Testis (tissue), 3 donors: Measurements from ENCODE around the gene HMX3. TPM values are rescaled to one million over a fixed set of nuclear protein-coding genes. Genes with fewer than 3 reads are reported as not detected.

Source experiments
- DNase-seq: peaks from one replicate; pipeline ENCODE4 v3.0.0-alpha.2; 2019
- H3K27ac ChIP-seq, 2 donors: fragments of 200-600 bp; sonication (generic); one replicate each; pipeline ENCODE4 v1.5.1; 2019
- H3K27me3 ChIP-seq: fragments of 200-600 bp; sonication (generic); one replicate; pipeline ENCODE4 v1.5.1; 2019
- H3K36me3 ChIP-seq: fragments of 200-600 bp; sonication (generic); one replicate; pipeline ENCODE4 v1.5.1; 2017; ENCODE audit warnings: low read depth; ENCODE audit errors: missing control alignments
- H3K4me1 ChIP-seq: fragments of 200-600 bp; sonication (generic); one replicate; pipeline ENCODE4 v1.5.1; 2019
- H3K4me3 ChIP-seq, 2 donors: fragments of 200-600 bp; sonication (generic); one replicate each; pipeline ENCODE4 v1.5.1; 2017 to 2019
- H3K9me3 ChIP-seq: fragments of 200-600 bp; sonication (generic); one replicate; pipeline ENCODE4 v1.5.1; 2017
- CTCF ChIP-seq, 3 experiments: fragments of 450-650 bp in 2 of 3; fragments of 200-600 bp in 1 of 3; sonication (generic) in 1 of 3; IDR thresholded peaks; one replicate each; pipeline ENCODE4 v1.5.1; 2016 to 2019; ENCODE audit warnings: antibody characterized with exemption in 3 of 3, mild to moderate bottlenecking in 2 of 3, moderate library complexity in 1 of 3
- POLR2A ChIP-seq: fragments of 450-650 bp; IDR thresholded peaks from one replicate; pipeline ENCODE4 v1.6.1; 2017; ENCODE audit warnings: antibody characterized with exemption, mild to moderate bottlenecking, moderate library complexity
- WGBS, 2 donors: methylation state at CpG; one replicate each; pipeline ENCODE4 v1.1.5; 2018; 5-methylcytosine and 5-hydroxymethylcytosine counted together
- intact Hi-C: fragments of 100-400 bp; cut with DNase I; formaldehyde crosslinking; loops from one replicate; pipeline ENCODE4 v1.15.1; 2023; ENCODE audit warnings: low total_unique reads
- polyA plus RNA-seq: library from polyadenylated mRNA; stranded (reverse); fragments of 350-450 nt; fragmentation: Illumina TruSeq; extraction: RNeasy Lipid Tissue Mini Kit (QIAGEN cat#74804); gene quantifications from one replicate; pipeline ENCODE4 v1.2.3, GENCODE V29; 2014; ENCODE audit warnings: low read depth, low replicate concordance; ENCODE audit not compliant: insufficient read depth
- total RNA-seq, 2 donors: library from RNA; depleted of rRNA; stranded (reverse); fragments of >200 nt; gene quantifications; one replicate each; pipeline ENCODE4 v1.2.3, GENCODE V29; 2016

The HMX3 gene
- total and polyA plus RNA-seq, 3 donors from 2014 or later: 0.25 to 0.55 TPM; not detected in 1

- no peaks in the 10 kb centered on the region for H3K36me3 ChIP-seq
- TF ChIP-seq CTCF (IDR thresholded peaks at IDR 0.05) (no peak), POLR2A (no peak)
- H3K4me3 ChIP-seq: peak overlapping the region in 1 of 2 donors; percentile 43
- 2 to 4% methylated on average over 9 to 12 of the region's 12 CpGs for WGBS, 2 donors
- H3K27ac ChIP-seq: no peak overlapping the region
- H3K27me3 ChIP-seq: peaks cover 5% of the 10 kb centered on the region
- intact Hi-C loops: no loop called here
- H3K4me1 ChIP-seq: peaks cover 8% of the 10 kb centered on the region
- H3K9me3 ChIP-seq: no peaks in the 10 kb centered on the region
- DNase-seq: no peak
These were observed 13.4 kb downstream of the HMX3 start for GRCh38 chr10:123149162-123149567.

GRCh38 chr10:123149568-123150270 lies 13.9 kb downstream of the HMX3 start:
- 1 to 3% methylated on average over 21 to 76 of the region's 76 CpGs for WGBS, 2 donors
- DNase-seq: peak; percentile 58
- intact Hi-C loops: no loop called here
- no peak overlapping the region for H3K27ac ChIP-seq
- no peaks in the 10 kb centered on the region for H3K9me3 ChIP-seq
- H3K4me1 ChIP-seq: peaks cover 8% of the 10 kb centered on the region
- peak overlapping the region in 1 of 2 donors; percentile 43 for H3K4me3 ChIP-seq
- H3K36me3 ChIP-seq: no peaks in the 10 kb centered on the region
- no peaks in the 10 kb centered on the region for H3K27me3 ChIP-seq
- TF ChIP-seq CTCF (IDR thresholded peaks at IDR 0.05): no peak
- no peak for TF ChIP-seq POLR2A

- Histone ChIP-seq H3K9me3 (no peaks in the 10 kb centered on the region), H3K36me3 (no peaks in the 10 kb centered on the region), H3K4me1 (peaks cover 14% of the 10 kb centered on the region), H3K27ac (no peak overlapping the region), H3K27me3 (no peaks in the 10 kb centered on the region), H3K4me3 (peak overlapping the region in 1 of 2 donors; percentile 0)
- TF ChIP-seq POLR2A (no peak), CTCF (IDR thresholded peaks at IDR 0.05) (no peak)
- 5 to 7% methylated on average over 23 to 34 of the region's 34 CpGs for WGBS, 2 donors
- no peak for DNase-seq
- intact Hi-C loops: no loop called here
These were observed 14.7 kb downstream of the HMX3 start for GRCh38 chr10:123150271-123150985.

GRCh38 chr10:123150986-123151736 lies 15.4 kb downstream of the HMX3 start:
- WGBS, 2 donors: 6 to 12% methylated on average over 13 to 56 of the region's 56 CpGs
- H3K27me3 ChIP-seq: no peaks in the 10 kb centered on the region
- no peaks in the 10 kb centered on the region for H3K9me3 ChIP-seq
- peaks cover 14% of the 10 kb centered on the region for H3K4me1 ChIP-seq
- no peak overlapping the region for H3K27ac ChIP-seq
- intact Hi-C loops: no loop called here
- TF ChIP-seq POLR2A: no peak
- no peak for TF ChIP-seq CTCF (IDR thresholded peaks at IDR 0.05)
- no peak for DNase-seq
- H3K4me3 ChIP-seq: peak overlapping the region in 1 of 2 donors; percentile 0
- no peaks in the 10 kb centered on the region for H3K36me3 ChIP-seq
